ENCODE data around the gene SLIT1. TPM values are rescaled to one million over a fixed set of nuclear protein-coding genes. Genes with fewer than 3 reads are reported as not detected.
A peak's percentile ranks its signal among the peaks of the same experiment; 100 is the strongest.

Gene SLIT1
- total RNA-seq, 1 experiment from 2014 or later: not detected

GRCh38 chr10:97061423-97061822 is 124.3 kb downstream of the SLIT1 start:
- no peak overlapping the region for H3K4me3 ChIP-seq
- H3K36me3 ChIP-seq: no peaks in the 10 kb centered on the region
- DNase-seq: no peak
- H3K9me3 ChIP-seq: no peaks in the 10 kb centered on the region
- H3K27me3 ChIP-seq: no peaks in the 10 kb centered on the region

- Histone ChIP-seq H3K4me3 (no peak overlapping the region), H3K36me3 (no peaks in the 10 kb centered on the region), H3K27me3 (no peaks in the 10 kb centered on the region), H3K9me3 (no peaks in the 10 kb centered on the region)
- no peak for DNase-seq
Observed at GRCh38 chr10:97060441-97061084, 125.2 kb downstream of the SLIT1 start.

DNA sequence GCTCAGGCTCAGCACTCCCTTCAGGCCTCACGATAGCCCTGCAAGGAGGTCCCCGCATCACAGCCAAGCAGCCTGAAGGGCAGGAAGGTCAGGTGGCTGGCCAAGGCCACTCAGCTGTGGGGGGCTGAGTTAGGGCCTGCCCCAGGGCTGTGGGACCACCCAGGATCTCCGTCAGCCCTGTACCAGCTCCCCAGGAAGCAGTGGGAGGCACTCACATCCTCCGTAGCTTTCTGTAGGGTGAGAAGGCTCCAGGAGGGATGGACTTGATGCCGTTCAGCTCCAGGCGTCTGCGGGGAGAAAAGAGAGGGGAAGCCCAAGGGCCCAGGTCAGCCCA is 125.9 kb downstream of the SLIT1 start:
- Histone ChIP-seq H3K9me3 (no peaks in the 10 kb centered on the region), H3K4me3 (no peak overlapping the region), H3K27me3 (no peaks in the 10 kb centered on the region), H3K36me3 (no peaks in the 10 kb centered on the region)
- no peak for DNase-seq

DNA sequence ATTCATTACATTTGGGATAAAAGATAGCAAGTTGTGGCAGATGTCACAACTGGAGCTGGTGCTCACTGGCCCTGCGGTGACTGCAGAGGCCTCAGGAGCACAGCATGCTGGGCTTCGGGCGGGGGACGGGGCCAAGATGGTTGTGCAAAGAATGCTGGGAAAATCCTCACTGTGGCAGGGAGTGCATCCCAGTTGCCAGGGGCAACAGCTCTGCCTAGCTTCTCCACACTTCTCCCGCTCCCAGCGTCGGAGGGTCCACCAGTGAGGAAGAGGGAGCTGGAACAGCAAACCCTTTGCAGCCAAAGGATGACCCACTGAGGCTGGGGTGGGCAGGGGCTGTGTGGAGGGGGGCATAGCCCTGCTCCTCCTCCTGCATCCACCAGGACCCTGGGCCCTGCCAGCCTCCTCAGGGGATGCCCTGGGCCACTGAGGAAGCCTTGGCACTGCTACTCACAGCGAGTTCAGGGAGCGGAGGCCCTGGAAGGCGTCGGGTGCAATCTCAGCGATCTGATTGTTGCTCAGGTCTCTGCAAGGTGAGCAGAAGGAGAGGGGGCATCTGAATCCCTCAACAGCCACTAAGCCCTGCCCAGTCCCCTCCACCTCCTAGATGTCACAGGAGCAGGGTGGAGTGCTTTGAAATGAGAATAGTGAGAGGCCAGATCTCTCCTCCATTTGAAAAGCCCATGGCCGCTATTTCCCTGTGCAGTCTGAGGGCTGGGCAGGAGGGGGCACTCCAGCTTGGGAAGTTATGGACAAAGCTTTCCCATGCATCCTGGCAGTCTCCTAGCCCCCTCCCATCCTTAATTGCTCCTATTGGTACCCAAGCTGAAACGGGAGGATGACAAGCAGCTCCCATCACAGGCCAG is 126.5 kb downstream of the SLIT1 start:
- H3K4me3 ChIP-seq: no peak overlapping the region
- no peaks in the 10 kb centered on the region for H3K9me3 ChIP-seq
- DNase-seq: no peak
- no peaks in the 10 kb centered on the region for H3K36me3 ChIP-seq
- 0 out of 2 replicates have a peak, but pooled peaks cover 4% of the 10 kb centered on the region for H3K27me3 ChIP-seq

DNA sequence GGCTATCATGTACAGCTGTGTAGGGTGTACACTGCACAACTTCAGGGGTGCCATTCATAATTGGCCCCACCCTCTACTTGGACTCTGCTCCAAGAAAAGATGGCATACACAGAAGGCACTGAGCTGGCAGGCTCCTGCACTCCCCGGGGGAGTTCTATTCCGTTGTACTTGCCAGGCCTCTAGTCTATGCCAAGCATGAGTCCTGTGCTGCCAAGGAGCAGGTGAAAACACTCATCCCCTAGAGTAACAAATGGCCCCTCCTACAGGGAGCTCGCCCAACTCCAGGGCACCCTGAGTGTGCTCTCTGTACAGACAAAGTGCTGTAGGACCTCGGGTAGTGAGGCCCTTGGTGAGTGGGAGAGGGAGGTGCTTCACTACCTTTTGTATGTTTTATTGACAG is 127.2 kb downstream of the SLIT1 start:
- H3K4me3 ChIP-seq: no peak overlapping the region
- H3K9me3 ChIP-seq: no peaks in the 10 kb centered on the region
- peak; percentile 78 for DNase-seq
- H3K27me3 ChIP-seq: 0 out of 2 replicates have a peak, but pooled peaks cover 4% of the 10 kb centered on the region
- H3K36me3 ChIP-seq: no peaks in the 10 kb centered on the region

- DNase-seq: no peak
- Histone ChIP-seq H3K36me3 (no peaks in the 10 kb centered on the region), H3K9me3 (no peaks in the 10 kb centered on the region), H3K4me3 (no peak overlapping the region), H3K27me3 (0 out of 2 replicates have a peak, but pooled peaks cover 4% of the 10 kb centered on the region)
Observed at GRCh38 chr10:97057491-97058235, 128.1 kb downstream of the SLIT1 start.

- no peak for DNase-seq
- no peaks in the 10 kb centered on the region for H3K9me3 ChIP-seq
- no peak overlapping the region for H3K4me3 ChIP-seq
- H3K36me3 ChIP-seq: no peaks in the 10 kb centered on the region
- 0 out of 2 replicates have a peak, but pooled peaks cover 4% of the 10 kb centered on the region for H3K27me3 ChIP-seq
Observed at GRCh38 chr10:97056003-97056630, 129.6 kb downstream of the SLIT1 start.

DNA sequence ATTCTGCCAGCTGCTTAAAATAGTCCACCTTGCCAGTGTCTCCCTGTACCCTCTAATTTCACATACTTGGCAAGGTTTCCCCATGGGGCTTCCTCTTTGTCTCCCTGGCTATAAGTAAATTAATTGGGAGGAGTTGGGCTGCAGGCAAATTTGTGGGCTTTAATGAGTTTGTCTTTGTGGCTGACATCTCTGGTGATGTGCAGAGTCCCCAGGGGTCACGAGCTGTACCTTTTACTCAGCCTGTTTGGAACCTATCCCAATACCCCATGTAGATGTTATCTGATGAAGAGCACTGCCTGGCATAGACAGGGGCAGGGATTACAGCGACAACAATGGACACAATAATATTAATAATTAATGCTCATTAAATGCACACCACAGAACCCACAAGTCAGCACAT is 132.5 kb downstream of the SLIT1 start:
- H3K4me3 ChIP-seq: no peak overlapping the region
- DNase-seq: no peak
- no peaks in the 10 kb centered on the region for H3K9me3 ChIP-seq
- no peaks in the 10 kb centered on the region for H3K36me3 ChIP-seq
- 0 out of 2 replicates have a peak, but pooled peaks cover 4% of the 10 kb centered on the region for H3K27me3 ChIP-seq

DNA sequence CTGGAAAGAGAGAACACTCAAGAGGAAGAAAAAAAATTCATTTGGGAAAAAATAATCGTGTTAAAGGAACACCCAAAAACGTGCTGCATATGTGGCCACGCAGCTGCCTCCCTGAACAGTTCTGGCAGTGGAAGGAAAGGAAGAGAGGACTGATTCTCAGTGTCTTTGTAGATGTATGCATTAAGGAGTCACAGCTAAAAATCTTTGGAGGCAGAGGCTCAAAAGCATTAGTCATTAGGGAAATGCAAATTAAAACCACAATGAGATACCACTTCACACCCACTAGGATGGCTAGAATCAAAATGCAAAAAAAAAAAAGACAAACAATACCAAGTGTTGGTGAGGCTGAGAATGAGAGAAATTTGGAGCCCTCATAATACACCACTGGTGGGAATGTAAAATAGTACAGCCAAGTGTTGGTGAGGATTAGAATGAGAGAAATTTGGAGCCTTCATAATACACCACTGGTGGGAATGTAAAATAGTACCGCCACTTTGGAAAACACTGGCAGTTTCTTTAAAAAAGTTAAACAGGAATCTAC is 134.7 kb downstream of the SLIT1 start:
- no peak for DNase-seq
- Histone ChIP-seq H3K27me3 (0 out of 2 replicates have a peak, but pooled peaks cover 4% of the 10 kb centered on the region), H3K36me3 (no peaks in the 10 kb centered on the region), H3K4me3 (no peak overlapping the region), H3K9me3 (no peaks in the 10 kb centered on the region)

DNA sequence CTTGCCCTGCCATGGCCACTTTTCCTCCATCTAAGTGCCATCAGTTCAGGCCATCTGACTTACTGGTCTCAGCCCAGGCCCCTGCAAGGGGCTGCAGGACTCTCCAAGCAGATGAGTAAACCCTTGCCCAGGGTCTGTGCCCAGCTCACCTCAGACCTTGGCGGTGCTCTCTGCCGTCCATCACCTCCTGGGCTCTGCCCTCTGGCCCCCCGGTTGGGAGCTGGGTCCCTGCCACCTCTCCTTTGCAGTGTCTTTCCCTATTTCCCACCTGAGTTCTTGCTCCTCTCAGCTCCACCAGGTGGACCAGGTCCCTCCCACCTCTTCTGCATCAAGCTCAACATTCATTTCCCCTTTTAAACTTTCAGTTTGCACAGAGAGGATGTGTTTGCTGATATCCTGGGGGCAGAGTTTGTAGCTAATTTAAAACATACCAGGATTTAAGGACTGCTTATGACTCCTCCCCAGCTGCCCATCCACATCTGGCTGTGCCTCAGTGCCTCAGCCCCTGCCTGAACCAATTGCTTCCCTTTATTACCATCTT is 135.5 kb downstream of the SLIT1 start:
- Histone ChIP-seq H3K4me3 (no peak overlapping the region), H3K9me3 (no peaks in the 10 kb centered on the region), H3K27me3 (0 out of 2 replicates have a peak, but pooled peaks cover 4% of the 10 kb centered on the region), H3K36me3 (no peaks in the 10 kb centered on the region)
- DNase-seq: no peak

GRCh38 chr10:97049670-97050069 is 136.1 kb downstream of the SLIT1 start:
- Histone ChIP-seq H3K36me3 (no peaks in the 10 kb centered on the region), H3K27me3 (0 out of 2 replicates have a peak, but pooled peaks cover 4% of the 10 kb centered on the region), H3K4me3 (no peak overlapping the region), H3K9me3 (no peaks in the 10 kb centered on the region)
- DNase-seq: no peak

DNA sequence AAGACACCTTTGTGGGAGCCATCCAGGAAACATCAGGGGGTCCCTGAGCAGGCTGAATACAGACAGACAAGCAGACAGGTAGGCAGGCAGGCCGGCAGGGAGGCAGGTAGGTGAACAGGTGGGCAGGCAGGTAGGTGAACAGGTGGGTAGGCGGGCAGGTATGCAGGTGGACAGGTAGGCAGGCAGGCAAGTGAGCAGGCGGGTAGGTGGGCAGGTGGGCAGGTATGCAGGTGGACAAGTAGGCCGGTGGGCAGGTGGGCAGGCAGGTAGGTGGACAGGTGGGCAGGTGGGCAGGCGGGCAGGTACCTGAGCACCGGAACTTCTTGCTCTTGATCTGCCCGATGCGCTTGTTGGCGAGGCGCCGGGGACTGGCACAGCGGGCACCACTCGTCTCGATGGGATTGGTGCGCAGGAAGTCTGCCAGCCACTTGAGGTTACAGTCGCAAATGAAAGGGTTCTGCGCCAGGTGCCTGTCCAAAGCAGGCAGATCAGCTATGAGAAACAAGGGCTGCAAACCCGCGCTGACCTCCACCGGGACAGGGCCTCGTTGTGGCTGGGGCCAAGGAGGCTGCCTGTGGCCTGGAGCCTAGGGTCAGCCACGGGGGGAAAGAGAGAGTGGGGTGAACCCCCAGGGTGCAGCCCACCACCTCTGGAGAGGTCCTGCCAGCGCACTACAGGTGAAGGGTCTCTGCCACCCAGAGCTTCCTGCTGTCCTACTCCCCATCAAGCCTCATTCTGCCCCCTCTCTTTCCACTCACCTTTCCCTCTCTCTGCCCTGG is 136.9 kb downstream of the SLIT1 start:
- Histone ChIP-seq H3K9me3 (no peaks in the 10 kb centered on the region), H3K4me3 (no peak overlapping the region), H3K36me3 (no peaks in the 10 kb centered on the region), H3K27me3 (no peaks in the 10 kb centered on the region)
- DNase-seq: no peak

DNA sequence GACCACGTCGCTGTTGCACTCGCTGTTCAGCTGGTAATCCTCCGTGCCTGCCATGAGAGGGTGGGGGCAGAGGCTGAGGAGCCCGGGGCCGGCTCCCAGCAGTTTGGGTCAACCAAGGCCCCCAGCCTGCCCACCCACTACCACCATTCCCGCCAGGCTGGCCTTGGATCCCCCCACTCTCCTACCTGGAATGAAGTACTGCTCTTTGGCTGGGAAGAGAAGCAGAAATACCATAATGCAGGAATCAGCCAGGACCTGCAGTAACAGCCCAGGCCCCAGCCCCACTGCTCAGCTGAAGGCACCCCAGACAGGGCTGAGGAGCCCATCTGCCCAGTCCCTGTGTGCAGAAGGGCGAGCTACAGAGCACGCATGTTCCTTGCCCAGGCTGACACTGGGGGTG is 138.0 kb downstream of the SLIT1 start:
- no peaks in the 10 kb centered on the region for H3K27me3 ChIP-seq
- no peaks in the 10 kb centered on the region for H3K9me3 ChIP-seq
- H3K36me3 ChIP-seq: no peaks in the 10 kb centered on the region
- DNase-seq: no peak
- H3K4me3 ChIP-seq: no peak overlapping the region

GRCh38 chr10:97047083-97047736 is 138.5 kb downstream of the SLIT1 start:
- H3K36me3 ChIP-seq: no peaks in the 10 kb centered on the region
- no peaks in the 10 kb centered on the region for H3K9me3 ChIP-seq

GRCh38 chr10:97046456-97047082 is 139.2 kb downstream of the SLIT1 start:
- no peak for DNase-seq
- H3K36me3 ChIP-seq: no peaks in the 10 kb centered on the region
- no peaks in the 10 kb centered on the region for H3K9me3 ChIP-seq
- no peaks in the 10 kb centered on the region for H3K27me3 ChIP-seq
- no peak overlapping the region for H3K4me3 ChIP-seq

More at GRCh38 chr10:97047083-97047736, 138.5 kb downstream of the SLIT1 start:
- no peak overlapping the region for H3K4me3 ChIP-seq
- no peak for DNase-seq
- no peaks in the 10 kb centered on the region for H3K27me3 ChIP-seq
